Peyer's patch (tissue), 4 donors: ENCODE results near the gene ESPN.

ENCODE experiments used
- POLR2A ChIP-seq, 2 donors: fragments of 450-650 bp; IDR thresholded peaks; one replicate each; pipeline ENCODE4 v1.5.1; 2017; ENCODE audit warnings: antibody characterized with exemption in 2 of 2, mild to moderate bottlenecking in 2 of 2, moderate library complexity in 2 of 2
- TF ChIP-seq, protein P1 (sequence below), 6 experiments: fragments of 450-650 bp in 4 of 6; fragments of 200-600 bp in 2 of 6; sonication (generic) in 1 of 6; IDR thresholded peaks; one replicate each; pipeline ENCODE4 v1.5.1; 2017 to 2019; ENCODE audit warnings: antibody characterized with exemption in 6 of 6, mild to moderate bottlenecking in 3 of 6, moderate library complexity in 1 of 6

DNA sequence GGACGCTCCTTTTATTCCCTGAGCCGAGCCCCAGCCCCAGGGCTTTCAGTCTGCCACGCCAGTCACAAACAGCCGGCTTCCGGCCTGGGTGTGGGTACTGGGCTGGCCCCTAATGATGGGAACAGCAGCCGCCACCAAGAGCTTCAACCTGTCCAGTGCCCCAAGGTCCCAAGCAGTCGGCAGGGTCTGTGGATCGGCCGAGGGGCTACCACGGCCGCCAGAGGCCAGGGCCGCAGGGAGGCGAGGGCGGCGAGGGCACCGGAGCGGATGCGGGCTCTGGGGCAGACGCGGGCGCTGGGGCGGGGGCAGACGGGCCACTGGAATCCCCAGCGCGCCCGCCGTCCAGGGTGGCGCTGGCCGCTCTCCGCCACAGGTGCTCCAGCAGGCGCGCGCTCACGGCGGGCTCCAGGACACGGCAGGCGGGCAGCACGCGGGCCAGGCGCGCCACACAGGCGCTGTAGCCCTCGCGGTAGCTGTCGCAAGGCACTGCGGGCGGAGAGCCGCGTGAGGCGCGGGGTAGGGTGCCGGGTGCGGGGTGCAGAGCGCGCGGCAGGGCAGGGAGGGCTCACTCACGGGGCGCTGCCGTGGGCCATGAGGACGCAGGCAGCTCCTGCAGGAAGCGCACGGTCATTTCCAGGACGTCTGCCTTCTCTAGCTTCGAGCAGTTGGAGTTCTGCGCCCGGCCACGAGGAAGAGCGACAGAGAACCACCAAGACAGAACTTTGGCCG lies 5.7 kb upstream of the ESPN start:
- TF ChIP-seq, protein P1, sequence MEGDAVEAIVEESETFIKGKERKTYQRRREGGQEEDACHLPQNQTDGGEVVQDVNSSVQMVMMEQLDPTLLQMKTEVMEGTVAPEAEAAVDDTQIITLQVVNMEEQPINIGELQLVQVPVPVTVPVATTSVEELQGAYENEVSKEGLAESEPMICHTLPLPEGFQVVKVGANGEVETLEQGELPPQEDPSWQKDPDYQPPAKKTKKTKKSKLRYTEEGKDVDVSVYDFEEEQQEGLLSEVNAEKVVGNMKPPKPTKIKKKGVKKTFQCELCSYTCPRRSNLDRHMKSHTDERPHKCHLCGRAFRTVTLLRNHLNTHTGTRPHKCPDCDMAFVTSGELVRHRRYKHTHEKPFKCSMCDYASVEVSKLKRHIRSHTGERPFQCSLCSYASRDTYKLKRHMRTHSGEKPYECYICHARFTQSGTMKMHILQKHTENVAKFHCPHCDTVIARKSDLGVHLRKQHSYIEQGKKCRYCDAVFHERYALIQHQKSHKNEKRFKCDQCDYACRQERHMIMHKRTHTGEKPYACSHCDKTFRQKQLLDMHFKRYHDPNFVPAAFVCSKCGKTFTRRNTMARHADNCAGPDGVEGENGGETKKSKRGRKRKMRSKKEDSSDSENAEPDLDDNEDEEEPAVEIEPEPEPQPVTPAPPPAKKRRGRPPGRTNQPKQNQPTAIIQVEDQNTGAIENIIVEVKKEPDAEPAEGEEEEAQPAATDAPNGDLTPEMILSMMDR (IDR thresholded peaks at IDR 0.05), result peak in 1 of 6 experiments; percentile 6
- TF ChIP-seq POLR2A (IDR thresholded peaks at IDR 0.05), result no peak
